Measurements from ENCODE around the gene S100A6.

DNA sequence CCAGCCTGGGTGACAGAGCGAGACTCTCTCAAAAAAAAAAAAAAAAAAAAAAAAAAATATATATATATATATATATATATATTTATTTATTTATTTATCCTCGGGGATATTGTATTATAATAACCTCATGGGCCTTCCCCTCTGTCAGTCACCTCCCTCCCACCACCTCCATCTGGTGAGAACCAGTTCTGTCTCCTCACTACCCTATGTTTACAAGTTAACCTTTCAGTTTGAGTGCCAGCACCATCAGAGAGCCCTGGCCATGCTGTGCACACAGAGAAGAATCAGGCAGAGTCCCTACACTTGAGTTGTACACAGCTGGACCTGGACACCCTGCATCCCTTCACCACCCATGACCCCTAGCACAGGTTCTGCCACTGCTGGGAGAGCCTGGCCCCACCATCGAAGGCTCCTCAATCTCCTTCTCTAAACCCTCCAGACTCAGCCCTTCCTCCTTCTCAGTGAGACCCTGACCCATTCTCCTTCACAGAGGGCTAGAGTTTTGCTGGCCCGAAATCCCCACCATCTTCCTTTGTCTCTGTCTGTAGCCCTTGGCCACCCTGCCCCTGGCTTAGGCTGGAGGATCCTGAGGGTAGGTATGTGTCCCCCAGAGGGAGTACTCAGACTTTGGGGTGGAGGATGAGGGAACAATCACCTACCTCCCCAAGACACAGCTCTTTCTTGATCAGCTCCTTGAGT is 3.8 kb upstream of the S100A6 start:
- TF ChIP-seq, protein P1, sequence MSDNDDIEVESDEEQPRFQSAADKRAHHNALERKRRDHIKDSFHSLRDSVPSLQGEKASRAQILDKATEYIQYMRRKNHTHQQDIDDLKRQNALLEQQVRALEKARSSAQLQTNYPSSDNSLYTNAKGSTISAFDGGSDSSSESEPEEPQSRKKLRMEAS (IDR thresholded peaks at IDR 0.05; ENCODE audit: insufficient read depth, insufficient read length) = no peak
- TF ChIP-seq POLR2A (IDR thresholded peaks at IDR 0.05; ENCODE audit: low read depth, low read length) (no peak), EZH2 (IDR thresholded peaks at IDR 0.05; ENCODE audit: borderline replicate concordance, low read depth, low read length, severe bottlenecking) (no peak), POLR2AphosphoS5 (IDR thresholded peaks at IDR 0.05; ENCODE audit: insufficient read depth, low read depth, low read length) (no peak), JUN (IDR thresholded peaks at IDR 0.05; ENCODE audit: borderline replicate concordance, insufficient read depth, insufficient read length, low read depth) (no peak), MYC (IDR thresholded peaks at IDR 0.05; ENCODE audit: low read depth, low read length) (no peak), GATA2 (IDR thresholded peaks at IDR 0.05; ENCODE audit: insufficient read depth, insufficient read length, low read depth, low read length) (no peak), FOS (IDR thresholded peaks at IDR 0.05; ENCODE audit: borderline replicate concordance, insufficient read depth, low read length) (no peak)
- TF ChIP-seq, protein P2, sequence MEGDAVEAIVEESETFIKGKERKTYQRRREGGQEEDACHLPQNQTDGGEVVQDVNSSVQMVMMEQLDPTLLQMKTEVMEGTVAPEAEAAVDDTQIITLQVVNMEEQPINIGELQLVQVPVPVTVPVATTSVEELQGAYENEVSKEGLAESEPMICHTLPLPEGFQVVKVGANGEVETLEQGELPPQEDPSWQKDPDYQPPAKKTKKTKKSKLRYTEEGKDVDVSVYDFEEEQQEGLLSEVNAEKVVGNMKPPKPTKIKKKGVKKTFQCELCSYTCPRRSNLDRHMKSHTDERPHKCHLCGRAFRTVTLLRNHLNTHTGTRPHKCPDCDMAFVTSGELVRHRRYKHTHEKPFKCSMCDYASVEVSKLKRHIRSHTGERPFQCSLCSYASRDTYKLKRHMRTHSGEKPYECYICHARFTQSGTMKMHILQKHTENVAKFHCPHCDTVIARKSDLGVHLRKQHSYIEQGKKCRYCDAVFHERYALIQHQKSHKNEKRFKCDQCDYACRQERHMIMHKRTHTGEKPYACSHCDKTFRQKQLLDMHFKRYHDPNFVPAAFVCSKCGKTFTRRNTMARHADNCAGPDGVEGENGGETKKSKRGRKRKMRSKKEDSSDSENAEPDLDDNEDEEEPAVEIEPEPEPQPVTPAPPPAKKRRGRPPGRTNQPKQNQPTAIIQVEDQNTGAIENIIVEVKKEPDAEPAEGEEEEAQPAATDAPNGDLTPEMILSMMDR (IDR thresholded peaks at IDR 0.05; ENCODE audit: extremely low read depth in 1 of 2, insufficient read depth in 1 of 2, low read depth in 1 of 2, low read length in 2 of 2) = no peak
